PC-9 (cell line): ENCODE data around the gene BEST2. TPM values are rescaled to one million over a fixed set of nuclear protein-coding genes. Genes with fewer than 3 reads are reported as not detected.

Experiments
- BruUV-seq: library from RNA; stranded (reverse); fragments of 400-500 nt; replicated peaks from 2 replicates; lab custom pipeline; 2021; lab: Mats Ljungman, UMichigan
- CTCF ChIA-PET: fragments of 300-600 bp; sonication (Branson Sonifier 250); formaldehyde crosslinking; loops from one replicate; lab custom pipeline; 2022; ENCODE audit warnings: antibody characterized with exemption; lab: Charles Lee
- POLR2A ChIA-PET: fragments of 300-600 bp; sonication (Branson Sonifier 250); formaldehyde crosslinking; loops from one replicate; lab custom pipeline; 2022; ENCODE audit warnings: antibody characterized with exemption; ENCODE audit not compliant: unreplicated experiment; lab: Charles Lee
- DNase-seq, 2 experiments: peaks; one replicate each; pipeline versions ENCODE4 v3.0.0 to v3.0.0-alpha.2; 2015 to 2022; ENCODE audit warnings: mixed read lengths in 1 of 2
- H2AFZ ChIP-seq: fragments of 200-600 bp; sonication (generic); 2 replicates; pipeline ENCODE4 v1.8.1; 2017; ENCODE audit warnings: antibody characterized with exemption
- H3F3A ChIP-seq: fragments of 200-600 bp; sonication (generic); 2 replicates; pipeline ENCODE4 v1.8.1; 2017; ENCODE audit warnings: antibody characterized with exemption, mild to moderate bottlenecking, low read depth; ENCODE audit not compliant: insufficient read depth
- H3K27ac ChIP-seq: fragments of 200-600 bp; sonication (generic); 2 replicates; pipeline ENCODE4 v1.6.1; 2016; ENCODE audit warnings: mixed run types
- H3K27me3 ChIP-seq: fragments of 200-600 bp; sonication (generic); 2 replicates; pipeline ENCODE4 v1.6.1; 2016; ENCODE audit warnings: low read depth, mixed run types; ENCODE audit not compliant: insufficient read depth
- H3K36me3 ChIP-seq: fragments of 200-600 bp; sonication (generic); 2 replicates; pipeline ENCODE4 v1.6.1; 2016; ENCODE audit warnings: low read depth, mixed run types
- H3K4me1 ChIP-seq: fragments of 200-600 bp; sonication (generic); replicated peaks from 2 replicates; pipeline ENCODE4 v1.6.1; 2016; ENCODE audit warnings: mixed run types; ENCODE audit not compliant: insufficient read depth
- H3K4me2 ChIP-seq: fragments of 200-600 bp; sonication (generic); 2 replicates; pipeline ENCODE4 v1.6.1; 2017; ENCODE audit warnings: mixed run types
- H3K4me3 ChIP-seq: fragments of 200-600 bp; sonication (generic); 2 replicates; pipeline ENCODE4 v1.6.1; 2016; ENCODE audit warnings: mixed run types
- H3K79me2 ChIP-seq: fragments of 200-600 bp; sonication (generic); 2 replicates; pipeline ENCODE4 v1.6.1; 2017; ENCODE audit warnings: low read depth, mixed run types
- H3K9me2 ChIP-seq: fragments of 200-600 bp; sonication (generic); 2 replicates; pipeline ENCODE4 v1.8.1; 2017; ENCODE audit warnings: mild to moderate bottlenecking; ENCODE audit not compliant: insufficient read depth
- H3K9me3 ChIP-seq: fragments of 200-600 bp; sonication (generic); 2 replicates; pipeline ENCODE4 v1.8.1; 2016; ENCODE audit warnings: low read depth; ENCODE audit not compliant: insufficient read depth
- H4K20me1 ChIP-seq: fragments of 200-600 bp; sonication (generic); 2 replicates; pipeline ENCODE4 v1.8.1; 2017; ENCODE audit not compliant: insufficient read depth
- CTCF ChIP-seq: fragments of 200-600 bp; sonication (generic); conservative IDR thresholded peaks from 2 replicates; pipeline ENCODE4 v1.6.1; 2017; ENCODE audit warnings: mixed run types, antibody characterized with exemption, mild to moderate bottlenecking, moderate library complexity
- EZH2 ChIP-seq: fragments of 200-600 bp; sonication (generic); IDR thresholded peaks from 2 replicates; pipeline ENCODE4 v1.8.0; 2017; ENCODE audit warnings: antibody characterized with exemption, low read depth
- intact Hi-C: fragments of 100-400 bp; cut with micrococcal nuclease; formaldehyde crosslinking; loops from one replicate; pipeline ENCODE4 v1.10.0; 2022; ENCODE audit not compliant: unreplicated experiment
- total RNA-seq: library from RNA; stranded (reverse); gene quantifications from 2 replicates; pipeline ENCODE4 v1.2.3, GENCODE V29; 2021

The BEST2 gene
- total RNA-seq, 1 experiment from 2014 or later = not detected

- ChIA-PET CTCF (interaction anchor here (0.6 to 1.4 kb wide), 6 partner anchors 15 to 88 kb away, joined by 4 to 8 read pairs (median 4); partner anchors contain the start of gene TNPO2), POLR2A (no interaction called here)
- Histone ChIP-seq H3K9me2 (no peaks in the 10 kb centered on the region), H3K36me3 (0 out of 2 replicates have a peak, but pooled peaks cover 3% of the 10 kb centered on the region), H3K27me3 (no peaks in the 10 kb centered on the region), H3K79me2 (no peaks in the 10 kb centered on the region), H3F3A (peaks cover 55% of the 10 kb centered on the region), H3K4me3 (no peak overlapping the region), H4K20me1 (0 out of 2 replicates have a peak, but pooled peaks cover 3% of the 10 kb centered on the region), H3K9me3 (no peaks in the 10 kb centered on the region), H3K27ac (no peak overlapping the region), H3K4me2 (no peak overlapping the region), H3K4me1 (peaks cover 6% of the 10 kb centered on the region; the same call in 1 of the 2 replicates), H2AFZ (no peak overlapping the region)
- no peak for DNase-seq
- intact Hi-C loops = loop anchor here (1.0 kb wide), 1 partner anchor 37 kb away; no protein-coding TSS in a partner anchor
- no peak for TF ChIP-seq EZH2
- TF ChIP-seq CTCF = no peak
- BruUV-seq = no TSS peak
These were observed 8.1 kb downstream of the BEST2 start for GRCh38 chr19:12759686-12760085.

DNA sequence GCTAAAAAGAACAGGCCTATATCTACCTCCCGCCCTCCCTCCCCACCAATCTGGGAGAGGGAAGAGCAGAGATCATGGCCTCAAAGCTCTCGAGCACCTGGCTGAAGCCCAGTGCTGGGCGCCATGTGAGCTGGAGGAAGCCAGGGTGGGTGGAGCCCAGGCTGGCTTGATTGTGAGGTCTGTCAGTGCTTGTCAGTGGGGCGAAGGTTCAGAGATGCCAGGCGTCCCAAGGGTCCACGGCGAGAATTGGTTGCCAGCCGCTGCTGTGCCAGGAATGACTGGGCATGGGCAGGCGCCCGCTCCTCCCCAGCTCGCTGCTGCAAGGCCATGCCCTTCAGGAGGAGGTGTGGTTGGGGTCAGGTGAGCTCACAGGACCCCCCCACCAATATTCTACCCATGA is 11.5 kb downstream of the BEST2 start:
- POLR2A ChIA-PET = interaction anchor here (0.5 kb wide), 1 partner anchor 31 kb away, joined by 38 read pairs; no protein-coding TSS in a partner anchor
- intact Hi-C loops = no loop called here
- no TSS peak for BruUV-seq

GRCh38 chr19:12764698-12765097 is 13.1 kb downstream of the BEST2 start:
- Histone ChIP-seq H3K79me2 (no peaks in the 10 kb centered on the region), H3K27me3 (no peaks in the 10 kb centered on the region), H3K4me1 (no peaks in the 10 kb centered on the region), H3K9me2 (no peaks in the 10 kb centered on the region), H2AFZ (no peak overlapping the region), H3K36me3 (peaks cover 9% of the 10 kb centered on the region; the same call in 1 of the 2 replicates), H3F3A (peaks cover 50% of the 10 kb centered on the region), H3K27ac (no peak overlapping the region), H3K9me3 (no peaks in the 10 kb centered on the region), H4K20me1 (peaks cover 3% of the 10 kb centered on the region; the same call in 1 of the 2 replicates), H3K4me2 (no peak overlapping the region), H3K4me3 (no peak overlapping the region)
- DNase-seq = no peak
- no TSS peak for BruUV-seq
- ChIA-PET CTCF (no interaction called here), POLR2A (interaction anchor here (0.5 to 0.6 kb wide), 2 partner anchors 46 to 121 kb away, joined by 5 to 7 read pairs; no protein-coding TSS in a partner anchor)
- intact Hi-C loops = no loop called here
- TF ChIP-seq EZH2 (no peak), CTCF (no peak)

More for the DNA sequence above, 11.5 kb downstream of the BEST2 start:
- Histone ChIP-seq H3K9me2 (no peaks in the 10 kb centered on the region), H3K79me2 (no peaks in the 10 kb centered on the region), H3K4me1 (no peaks in the 10 kb centered on the region), H4K20me1 (peaks cover 3% of the 10 kb centered on the region; the same call in 1 of the 2 replicates), H2AFZ (no peak overlapping the region), H3K4me3 (no peak overlapping the region), H3K27me3 (no peaks in the 10 kb centered on the region), H3K9me3 (no peaks in the 10 kb centered on the region), H3K4me2 (no peak overlapping the region), H3F3A (peaks cover 54% of the 10 kb centered on the region), H3K27ac (no peak overlapping the region), H3K36me3 (peaks cover 6% of the 10 kb centered on the region; the same call in 1 of the 2 replicates)
- CTCF ChIA-PET = interaction anchor here (0.5 kb wide), 1 partner anchor 85 kb away, joined by 4 read pairs; no protein-coding TSS in a partner anchor
- TF ChIP-seq EZH2 (no peak), CTCF (no peak)
- no peak for DNase-seq
